Skeletal muscle tissue (tissue), 4 donors: ENCODE results near the gene IQCF5. TPM values are rescaled to one million over a fixed set of nuclear protein-coding genes. Genes with fewer than 3 reads are reported as not detected.

Source experiments
- H3K27ac ChIP-seq: one replicate; pipeline ENCODE4 v1.7.0; 2013; ENCODE audit warnings: mild to moderate bottlenecking, low read depth, low read length, inconsistent platforms
- H3K27me3 ChIP-seq, 3 donors: one replicate each; pipeline ENCODE4 v1.7.0; 2013; ENCODE audit warnings: low read length in 3 of 3; ENCODE audit not compliant: control insufficient read depth in 3 of 3, insufficient read depth in 3 of 3
- H3K36me3 ChIP-seq, 3 donors: one replicate each; pipeline ENCODE4 v1.7.0; 2013; ENCODE audit warnings: low read length in 3 of 3; ENCODE audit not compliant: control insufficient read depth in 3 of 3, insufficient read depth in 3 of 3
- H3K4me1 ChIP-seq, 3 donors: one replicate each; pipeline ENCODE4 v1.7.0; 2013; ENCODE audit warnings: low read length in 3 of 3, mild to moderate bottlenecking in 3 of 3; ENCODE audit not compliant: control insufficient read depth in 3 of 3, insufficient read depth in 3 of 3
- H3K4me3 ChIP-seq, 3 donors: one replicate each; pipeline ENCODE4 v1.7.0; 2013; ENCODE audit warnings: low read length in 3 of 3
- H3K9ac ChIP-seq, 3 donors: one replicate each; pipeline ENCODE4 v1.7.0; 2013; ENCODE audit warnings: low read length in 3 of 3, mild to moderate bottlenecking in 3 of 3, moderate library complexity in 2 of 3, low read depth in 1 of 3
- H3K9me3 ChIP-seq, 3 donors: one replicate each; pipeline ENCODE4 v1.7.0; 2013; ENCODE audit warnings: low read length in 3 of 3; ENCODE audit not compliant: control insufficient read depth in 3 of 3
- total RNA-seq: library from RNA; depleted of rRNA; stranded (reverse); fragments of >200 nt; gene quantifications from one replicate; pipeline ENCODE4 v1.2.3, GENCODE V29; 2014
- donor health status: Osteomylitis.

The IQCF5 gene
- total RNA-seq, 1 donor from 2014 or later, result not detected

- peaks cover 4 to 14% (median 12%) of the 10 kb centered on the region in 3 donors for H3K27me3 ChIP-seq
- H3K4me3 ChIP-seq, result no peak overlapping the region
These were observed 19.0 kb upstream of the IQCF5 start for GRCh38 chr3:51894391-51894790.

GRCh38 chr3:51891242-51892039, 16.0 kb upstream of the IQCF5 start:
- Histone ChIP-seq H3K36me3 (no peaks in the 10 kb centered on the region), H3K9ac (no peak overlapping the region), H3K27me3 (peaks cover 4 to 12% (median 7%) of the 10 kb centered on the region in 3 donors), H3K27ac (no peak overlapping the region), H3K9me3 (no peaks in the 10 kb centered on the region), H3K4me1 (no peaks in the 10 kb centered on the region), H3K4me3 (no peak overlapping the region)

More at GRCh38 chr3:51894391-51894790, 19.0 kb upstream of the IQCF5 start:
- Histone ChIP-seq H3K9ac (no peak overlapping the region), H3K4me1 (no peaks in the 10 kb centered on the region), H3K36me3 (no peaks in the 10 kb centered on the region), H3K27ac (no peak overlapping the region), H3K9me3 (no peaks in the 10 kb centered on the region)

DNA sequence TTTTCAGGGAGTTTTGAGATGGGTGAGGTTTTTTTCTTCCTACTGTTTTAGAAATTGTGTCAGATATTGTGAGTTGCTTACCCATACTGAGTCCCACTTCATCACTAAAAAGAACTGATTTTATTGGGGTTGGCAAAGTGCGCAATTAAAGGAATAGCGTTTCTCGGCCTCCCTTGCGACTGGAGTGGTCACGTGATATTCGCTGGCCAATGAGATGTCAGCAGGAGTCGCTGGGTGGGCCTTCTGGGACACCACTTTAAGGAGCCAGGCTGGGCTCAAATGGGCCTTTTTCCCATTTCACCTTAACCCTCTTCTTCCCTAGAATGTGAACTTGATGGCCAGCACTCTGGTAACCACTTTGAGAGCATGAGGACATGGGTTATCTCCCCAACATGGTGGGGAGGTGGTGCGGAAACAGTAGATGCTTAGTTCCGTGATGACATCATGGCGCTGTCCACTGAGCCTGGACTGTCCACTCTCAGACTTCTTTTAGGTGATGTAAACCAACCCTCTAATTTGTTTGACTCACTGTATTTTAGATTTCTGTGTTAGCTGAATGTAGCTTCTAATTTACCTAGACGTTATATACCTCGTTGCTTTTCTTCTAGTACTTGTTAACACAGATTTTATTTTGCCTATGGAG, 13.2 kb upstream of the IQCF5 start:
- Histone ChIP-seq H3K27ac (no peak overlapping the region), H3K36me3 (no peaks in the 10 kb centered on the region), H3K4me1 (no peaks in the 10 kb centered on the region), H3K9ac (no peak overlapping the region), H3K27me3 (peaks cover 4% of the 10 kb centered on the region in 3 donors), H3K4me3 (no peak overlapping the region), H3K9me3 (no peaks in the 10 kb centered on the region)

- Histone ChIP-seq H3K9ac (no peak overlapping the region), H3K9me3 (no peaks in the 10 kb centered on the region), H3K27ac (no peak overlapping the region), H3K36me3 (no peaks in the 10 kb centered on the region), H3K27me3 (peaks cover 0 to 4% (median 0%) of the 10 kb centered on the region in 3 donors), H3K4me1 (no peaks in the 10 kb centered on the region), H3K4me3 (no peak overlapping the region)
These were observed 12.2 kb upstream of the IQCF5 start for GRCh38 chr3:51887620-51888019.

DNA sequence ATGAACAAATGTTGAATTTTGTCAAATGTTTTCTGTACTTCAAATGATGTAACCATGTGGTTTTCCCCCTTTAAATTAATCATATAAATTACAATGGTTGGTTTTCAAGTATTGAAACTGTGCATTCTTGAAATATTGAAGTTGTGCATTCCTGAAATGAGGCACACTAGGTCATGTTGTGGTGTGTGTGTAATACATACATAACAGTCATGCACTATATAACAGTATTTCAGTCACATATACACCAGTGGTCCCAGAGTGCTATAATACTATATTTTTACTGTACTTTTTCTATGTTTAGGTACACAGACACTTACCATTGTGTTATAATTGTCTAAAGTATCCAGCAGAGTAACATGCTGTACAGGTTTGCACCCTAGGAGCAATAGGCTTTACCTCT, 11.0 kb upstream of the IQCF5 start:
- Histone ChIP-seq H3K4me3 (no peak overlapping the region), H3K9me3 (no peaks in the 10 kb centered on the region), H3K27ac (no peak overlapping the region), H3K27me3 (peaks cover 0 to 4% (median 0%) of the 10 kb centered on the region in 3 donors), H3K4me1 (no peaks in the 10 kb centered on the region), H3K36me3 (no peaks in the 10 kb centered on the region), H3K9ac (no peak overlapping the region)

GRCh38 chr3:51879937-51880336, 4.5 kb upstream of the IQCF5 start:
- Histone ChIP-seq H3K27me3 (peaks cover 0 to 3% (median 3%) of the 10 kb centered on the region in 3 donors), H3K9me3 (no peaks in the 10 kb centered on the region), H3K9ac (no peak overlapping the region), H3K36me3 (no peaks in the 10 kb centered on the region), H3K27ac (no peak overlapping the region), H3K4me1 (no peaks in the 10 kb centered on the region), H3K4me3 (no peak overlapping the region)

GRCh38 chr3:51876186-51876585, 785 bp upstream of the IQCF5 start:
- Histone ChIP-seq H3K27me3 (peaks cover 0 to 10% (median 3%) of the 10 kb centered on the region in 3 donors), H3K4me1 (no peaks in the 10 kb centered on the region), H3K9me3 (no peaks in the 10 kb centered on the region), H3K4me3 (no peak overlapping the region), H3K27ac (no peak overlapping the region), H3K36me3 (no peaks in the 10 kb centered on the region), H3K9ac (no peak overlapping the region)

DNA sequence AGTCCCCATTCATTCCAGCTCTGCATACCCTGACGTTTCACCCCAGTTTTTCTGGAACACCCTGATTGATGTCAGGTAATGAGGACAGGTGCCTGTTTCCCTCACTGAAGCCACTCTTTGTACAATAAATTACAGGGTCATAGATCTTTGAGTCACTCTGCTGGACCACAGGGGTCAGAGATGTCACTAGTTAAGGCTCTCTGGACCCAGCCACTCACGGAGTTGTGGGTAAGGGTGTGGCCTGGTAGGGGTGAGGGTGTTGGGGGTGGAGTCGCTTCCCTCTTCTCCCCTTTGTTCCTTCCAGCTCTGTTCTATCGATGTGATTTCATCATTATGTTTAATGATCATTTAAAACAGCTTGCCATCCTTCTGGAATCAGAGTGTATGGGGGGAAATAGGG, 512 bp downstream of the IQCF5 start:
- H3K36me3 ChIP-seq, result no peaks in the 10 kb centered on the region
- peaks cover 0 to 10% (median 3%) of the 10 kb centered on the region in 3 donors for H3K27me3 ChIP-seq
- H3K4me1 ChIP-seq, result no peaks in the 10 kb centered on the region
- H3K9me3 ChIP-seq, result no peaks in the 10 kb centered on the region
- H3K4me3 ChIP-seq, result no peak overlapping the region
- no peak overlapping the region for H3K9ac ChIP-seq
- H3K27ac ChIP-seq, result no peak overlapping the region

GRCh38 chr3:51874411-51874810, 990 bp downstream of the IQCF5 start:
- H3K9me3 ChIP-seq, result no peaks in the 10 kb centered on the region
- no peak overlapping the region for H3K27ac ChIP-seq
- peaks cover 0 to 10% (median 3%) of the 10 kb centered on the region in 3 donors for H3K27me3 ChIP-seq
- no peaks in the 10 kb centered on the region for H3K4me1 ChIP-seq
- no peak overlapping the region for H3K4me3 ChIP-seq
- H3K36me3 ChIP-seq, result no peaks in the 10 kb centered on the region
- H3K9ac ChIP-seq, result no peak overlapping the region

GRCh38 chr3:51873876-51874275, 1.5 kb downstream of the IQCF5 start:
- H3K27ac ChIP-seq, result no peak overlapping the region
- H3K4me3 ChIP-seq, result no peak overlapping the region
- H3K36me3 ChIP-seq, result no peaks in the 10 kb centered on the region
- no peaks in the 10 kb centered on the region for H3K4me1 ChIP-seq
- no peaks in the 10 kb centered on the region for H3K9me3 ChIP-seq
- peaks cover 0 to 9% (median 3%) of the 10 kb centered on the region in 3 donors for H3K27me3 ChIP-seq
- no peak overlapping the region for H3K9ac ChIP-seq
